ENCODE results near the gene KLK11.

Gene KLK11, protein sequence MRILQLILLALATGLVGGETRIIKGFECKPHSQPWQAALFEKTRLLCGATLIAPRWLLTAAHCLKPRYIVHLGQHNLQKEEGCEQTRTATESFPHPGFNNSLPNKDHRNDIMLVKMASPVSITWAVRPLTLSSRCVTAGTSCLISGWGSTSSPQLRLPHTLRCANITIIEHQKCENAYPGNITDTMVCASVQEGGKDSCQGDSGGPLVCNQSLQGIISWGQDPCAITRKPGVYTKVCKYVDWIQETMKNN

DNA sequence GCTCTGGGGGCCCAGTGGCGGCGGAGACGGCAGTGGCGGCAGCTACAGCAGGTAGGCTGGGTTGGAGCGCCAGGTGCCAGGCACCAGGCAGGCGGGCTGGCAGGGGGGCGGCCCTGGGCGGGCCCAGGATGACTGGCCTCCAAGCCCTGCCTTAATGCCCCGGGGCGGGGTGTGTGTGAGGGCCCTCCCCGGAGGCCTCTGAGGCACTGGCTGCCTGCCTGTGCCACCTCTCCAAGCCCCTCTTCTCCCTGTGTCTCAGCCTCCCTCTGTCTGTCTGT lies at the start of gene KLK11:
Gene KLK11, minus strand, starts transcription at position 63 of the 278 bp plus-strand sequence. CDS start 985 bp downstream, outside the sequence.
- H3K4me3 ChIP-seq (ENCODE audit: low read length), result no peak within 1 kb of the TSS
- TF ChIP-seq ZNF274 (IDR thresholded peaks at IDR 0.05; ENCODE audit: low read depth, low read length), result no peak

DNA sequence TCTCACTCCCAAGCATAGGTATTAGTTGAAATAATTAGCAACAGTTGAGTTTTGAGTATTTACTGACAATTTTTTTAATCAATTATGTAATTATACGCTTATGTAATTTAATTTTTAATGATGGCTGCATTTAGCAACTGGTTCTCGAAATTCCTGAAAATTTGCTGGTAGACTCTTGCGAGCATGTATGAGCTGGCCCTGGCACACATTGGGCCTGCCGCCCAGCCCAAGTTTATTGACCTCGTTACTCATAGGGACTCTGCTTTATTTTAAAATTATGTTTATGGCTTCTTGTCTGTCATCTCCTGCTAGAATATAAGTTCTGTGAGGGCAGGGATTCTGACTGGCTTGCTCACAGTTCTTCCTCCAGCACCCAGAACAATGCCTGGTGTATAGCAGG lies 49.6 kb upstream of the KLK11 start:
- no peak overlapping the region for H3K4me3 ChIP-seq (ENCODE audit: low read length)
- no peak for TF ChIP-seq ZNF274 (IDR thresholded peaks at IDR 0.05; ENCODE audit: low read depth, low read length)

DNA sequence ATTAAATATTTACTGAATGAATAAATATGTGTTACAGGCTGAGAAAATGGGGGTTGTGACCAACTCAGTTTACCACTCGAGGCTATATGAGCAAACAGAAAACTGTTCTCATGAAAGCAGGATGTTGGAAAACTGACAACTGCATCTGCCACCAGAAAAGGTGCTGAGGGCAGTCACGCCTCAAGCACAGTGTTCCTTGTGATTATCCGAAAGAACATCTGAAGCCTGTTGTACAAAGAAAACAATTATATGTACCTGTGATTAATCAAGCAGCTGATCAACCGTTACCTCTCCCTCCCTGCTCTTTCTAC lies 44.6 kb upstream of the KLK11 start:
- no peak overlapping the region for H3K4me3 ChIP-seq (ENCODE audit: low read length)
- no peak for TF ChIP-seq ZNF274 (IDR thresholded peaks at IDR 0.05; ENCODE audit: low read depth, low read length)

DNA sequence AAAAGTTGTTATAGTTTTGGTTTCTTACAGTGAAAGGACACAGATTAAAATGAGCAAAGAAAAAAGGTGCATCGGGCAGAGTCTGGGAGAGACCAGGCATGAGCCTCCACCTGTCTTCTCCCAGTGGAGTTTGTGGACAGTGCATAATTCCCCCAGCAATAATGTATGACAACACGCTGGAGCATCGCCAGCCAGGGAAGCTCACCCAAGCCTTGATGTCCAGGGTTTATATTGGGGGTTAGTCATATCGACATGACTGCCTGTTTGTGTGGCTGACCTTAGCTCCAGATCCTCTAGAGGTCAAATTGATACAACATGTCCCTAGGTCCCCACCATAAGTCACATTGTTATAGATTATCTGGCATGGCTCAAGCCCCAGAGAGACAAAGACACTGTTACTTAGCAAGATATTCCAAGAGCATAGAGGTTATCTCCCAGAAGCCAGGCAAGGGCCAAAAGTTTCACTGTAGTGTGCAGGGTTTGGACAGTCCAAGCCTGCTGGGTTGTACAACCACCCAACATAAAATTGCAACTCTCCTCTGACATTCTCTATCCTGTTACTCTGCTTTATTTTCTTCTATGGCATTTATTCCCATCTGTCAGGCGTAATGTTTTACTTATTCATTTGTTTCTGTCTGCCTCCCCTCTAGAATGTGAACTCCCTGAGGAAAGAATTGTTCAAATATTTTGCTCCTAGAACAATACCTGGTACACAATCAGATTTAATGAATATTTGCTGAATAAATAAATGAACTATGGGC lies 44.1 kb upstream of the KLK11 start:
- no peak for TF ChIP-seq ZNF274 (IDR thresholded peaks at IDR 0.05; ENCODE audit: low read depth, low read length)
- no peak overlapping the region for H3K4me3 ChIP-seq (ENCODE audit: low read length)

DNA sequence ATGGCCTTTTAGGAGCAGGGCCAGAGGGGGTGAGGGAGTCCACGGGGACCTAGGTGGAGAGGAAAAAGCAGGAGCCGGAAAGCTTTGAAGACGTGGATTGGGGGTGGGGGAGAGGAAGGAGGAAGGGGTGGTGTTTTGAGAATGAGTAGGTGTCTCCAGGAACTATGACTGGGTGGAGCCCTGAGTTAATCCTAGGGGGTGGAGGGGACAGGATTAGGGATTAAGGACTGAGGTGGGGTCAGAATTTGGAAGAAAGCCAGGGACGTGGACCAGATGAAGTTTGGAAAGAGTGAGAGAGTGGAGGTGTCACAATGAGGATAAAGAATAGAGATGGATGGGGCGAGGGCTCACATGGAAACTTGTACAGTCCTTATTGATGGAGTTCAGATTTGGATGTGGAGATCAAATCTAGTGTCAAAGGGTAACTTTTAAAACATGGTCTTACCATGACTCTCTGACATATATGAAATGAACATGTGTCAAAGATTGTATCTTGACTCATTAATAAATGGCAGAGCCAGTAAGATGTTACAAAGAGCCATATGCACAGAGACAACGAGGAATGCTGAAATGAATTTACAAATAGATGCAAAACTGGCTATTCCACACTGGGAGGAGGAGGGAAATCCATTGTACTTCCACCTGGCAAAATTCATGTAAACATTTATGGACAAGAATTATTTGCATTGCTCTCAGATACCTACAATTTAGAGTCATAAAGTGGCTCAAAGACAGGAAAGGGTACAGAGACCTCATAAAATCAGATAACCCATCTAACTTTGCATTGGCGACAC lies 40.2 kb upstream of the KLK11 start:
- TF ChIP-seq ZNF274 (IDR thresholded peaks at IDR 0.05; ENCODE audit: low read depth, low read length), result no peak
- H3K4me3 ChIP-seq (ENCODE audit: low read length), result no peak overlapping the region

DNA sequence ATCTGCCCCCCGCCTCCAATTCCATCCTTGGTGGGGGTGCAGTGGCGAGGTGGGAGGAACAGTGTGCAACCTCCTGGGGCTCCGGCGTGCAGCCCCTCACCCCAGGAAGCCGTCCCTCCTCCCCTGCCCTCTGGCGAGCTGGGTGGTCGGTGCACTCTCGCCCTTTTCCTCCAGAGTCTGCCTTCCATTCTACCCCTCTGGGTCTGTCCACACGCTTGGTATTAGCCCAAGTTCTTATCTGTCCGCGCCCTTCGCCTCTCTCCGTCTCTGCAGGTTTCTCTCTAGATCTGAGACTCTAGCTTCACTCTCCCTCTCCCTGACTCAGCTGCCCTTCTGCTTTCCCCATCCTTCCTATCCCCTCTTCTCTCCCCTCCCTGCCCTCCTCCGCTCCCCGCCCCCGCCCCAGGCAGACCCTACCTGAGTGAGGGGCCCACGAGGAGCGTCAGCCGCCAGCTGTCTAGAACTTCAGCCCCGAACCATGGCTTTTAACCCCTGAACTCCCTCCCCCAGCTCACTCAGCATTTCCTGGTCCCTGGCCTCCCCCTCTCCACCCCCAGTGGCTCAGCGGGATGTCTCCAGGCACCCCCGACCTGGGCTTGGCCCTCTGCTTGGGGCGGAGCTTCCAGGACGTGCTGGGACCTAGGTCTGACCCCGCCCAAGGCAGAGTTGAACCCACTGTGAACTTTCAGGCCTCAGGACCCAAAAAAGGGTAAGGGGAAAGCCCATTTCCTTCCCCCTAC lies 39.0 kb upstream of the KLK11 start:
- no peak for TF ChIP-seq ZNF274 (IDR thresholded peaks at IDR 0.05; ENCODE audit: low read depth, low read length)
- no peak overlapping the region for H3K4me3 ChIP-seq (ENCODE audit: low read length)

DNA sequence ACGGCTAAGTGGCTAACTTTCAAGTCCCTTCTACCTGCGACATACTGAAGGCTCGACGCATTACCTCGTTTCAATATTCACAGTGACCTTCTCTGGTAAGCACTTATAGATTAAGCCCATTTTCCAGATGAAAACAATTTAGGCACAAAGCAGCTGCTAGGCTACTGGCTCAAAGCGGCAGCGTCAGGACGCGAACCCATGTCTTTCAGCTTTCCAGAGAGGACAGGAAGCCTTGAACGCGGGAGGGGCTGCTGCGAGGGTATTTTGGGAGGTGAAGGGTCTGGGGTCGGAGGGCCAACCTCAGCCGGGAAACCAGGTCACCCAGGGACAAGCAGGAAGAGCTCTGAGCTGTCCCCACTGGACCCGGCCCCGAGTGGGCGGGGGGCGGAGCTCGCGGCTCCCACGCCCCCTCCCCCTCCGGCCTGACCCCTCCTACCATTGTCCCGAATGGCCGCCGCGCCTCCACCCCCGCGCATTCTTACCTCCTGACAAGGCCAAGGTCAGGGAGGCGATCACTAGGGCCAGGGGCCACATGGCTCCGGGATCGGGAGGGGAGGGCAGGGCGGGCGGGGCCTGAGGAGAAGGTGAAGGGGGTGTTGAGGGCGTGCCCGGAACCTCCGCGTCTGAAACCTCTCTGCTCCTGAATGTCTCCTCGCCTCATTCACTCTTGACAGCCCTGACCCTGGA lies 38.3 kb upstream of the KLK11 start, which contains the start of gene KLK13:
Gene KLK13, minus strand, starts transcription at position 559 of the 687 bp plus-strand sequence. Its CDS starts 25 bp downstream, at position 534.
- no peak within 1 kb of the TSS for H3K4me3 ChIP-seq (ENCODE audit: low read length)
- TF ChIP-seq ZNF274 (IDR thresholded peaks at IDR 0.05; ENCODE audit: low read depth, low read length), result no peak

DNA sequence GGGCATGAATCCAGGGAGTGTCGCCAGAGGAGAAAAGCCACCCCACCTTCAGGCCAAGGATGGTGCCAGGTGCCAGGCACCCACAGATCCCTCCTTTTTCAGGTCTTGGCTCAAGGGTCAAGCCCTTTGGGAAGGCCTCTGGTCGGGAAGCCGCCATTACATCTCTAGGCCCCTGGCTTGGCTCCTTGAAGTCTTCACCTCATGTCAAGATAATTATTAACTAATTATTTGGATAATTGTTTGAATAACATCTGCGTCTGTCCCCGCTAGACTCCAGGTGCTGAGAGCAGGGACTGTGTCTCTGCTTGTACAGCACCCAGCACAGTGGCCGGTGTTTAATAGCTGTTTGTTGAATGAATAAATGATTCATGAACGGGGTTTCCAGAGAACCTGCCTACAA lies 37.2 kb upstream of the KLK11 start:
- no peak for TF ChIP-seq ZNF274 (IDR thresholded peaks at IDR 0.05; ENCODE audit: low read depth, low read length)

DNA sequence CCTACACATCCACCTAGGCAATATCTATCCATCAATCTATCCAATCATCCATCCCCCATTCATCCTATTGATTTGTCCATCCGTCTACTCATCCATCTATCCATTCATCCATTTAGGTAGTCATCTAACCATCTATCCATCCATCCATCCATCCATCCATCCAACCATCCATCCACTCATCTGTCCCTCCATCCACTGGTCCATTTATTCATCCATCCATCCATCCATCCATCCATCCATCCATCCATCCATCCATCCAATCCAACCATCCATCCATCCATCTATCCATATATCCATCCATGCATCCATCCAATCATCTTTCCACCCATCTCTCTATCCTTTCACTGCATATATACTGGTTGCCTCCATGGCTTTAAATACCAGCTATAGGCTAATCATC lies 34.6 kb upstream of the KLK11 start:
- no peak overlapping the region for H3K4me3 ChIP-seq (ENCODE audit: low read length)
- TF ChIP-seq ZNF274 (IDR thresholded peaks at IDR 0.05; ENCODE audit: low read depth, low read length), result no peak

More for the DNA sequence above, 37.2 kb upstream of the KLK11 start:
- no peak overlapping the region for H3K4me3 ChIP-seq (ENCODE audit: low read length)

DNA sequence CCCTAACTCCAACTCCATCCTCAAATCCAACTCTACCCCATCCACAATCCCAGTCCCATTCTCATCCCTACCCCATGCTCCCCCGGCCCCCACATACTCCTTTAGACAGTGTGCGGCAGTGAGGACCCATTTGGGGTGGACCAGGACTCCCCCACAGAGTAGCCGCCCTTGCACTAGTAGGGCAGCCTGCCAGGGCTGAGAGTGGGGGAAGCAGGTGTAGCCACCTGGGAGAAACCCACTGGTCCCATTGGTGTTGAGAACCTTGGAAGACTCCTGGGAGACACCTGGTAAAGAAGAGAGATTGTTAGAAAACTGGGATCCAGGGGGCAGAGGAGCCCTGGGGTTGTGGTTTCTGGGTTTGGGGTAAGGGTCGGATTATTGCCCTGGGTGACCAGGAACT lies 33.9 kb upstream of the KLK11 start:
- no peak overlapping the region for H3K4me3 ChIP-seq (ENCODE audit: low read length)
- no peak for TF ChIP-seq ZNF274 (IDR thresholded peaks at IDR 0.05; ENCODE audit: low read depth, low read length)

DNA sequence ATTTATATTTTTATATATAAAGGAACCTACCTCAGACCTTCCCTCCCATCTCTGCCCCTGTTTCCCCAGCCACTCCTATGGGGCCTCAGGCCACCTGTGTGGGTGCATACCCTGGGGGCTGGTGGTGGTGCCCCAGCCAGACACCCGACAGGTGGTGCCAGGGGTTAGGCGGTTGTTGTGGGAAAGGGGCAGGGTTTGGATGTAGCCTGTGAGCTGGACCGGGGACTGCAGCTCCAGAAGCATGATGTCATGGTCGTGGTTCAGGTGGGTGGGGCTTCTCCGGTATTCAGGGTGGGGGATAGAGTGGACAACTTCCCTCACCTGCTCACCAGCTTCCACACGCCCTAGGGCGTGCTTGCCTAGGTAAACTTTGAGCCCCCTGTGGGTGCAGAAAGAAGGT lies 33.3 kb upstream of the KLK11 start:
- H3K4me3 ChIP-seq (ENCODE audit: low read length), result no peak overlapping the region
- no peak for TF ChIP-seq ZNF274 (IDR thresholded peaks at IDR 0.05; ENCODE audit: low read depth, low read length)

DNA sequence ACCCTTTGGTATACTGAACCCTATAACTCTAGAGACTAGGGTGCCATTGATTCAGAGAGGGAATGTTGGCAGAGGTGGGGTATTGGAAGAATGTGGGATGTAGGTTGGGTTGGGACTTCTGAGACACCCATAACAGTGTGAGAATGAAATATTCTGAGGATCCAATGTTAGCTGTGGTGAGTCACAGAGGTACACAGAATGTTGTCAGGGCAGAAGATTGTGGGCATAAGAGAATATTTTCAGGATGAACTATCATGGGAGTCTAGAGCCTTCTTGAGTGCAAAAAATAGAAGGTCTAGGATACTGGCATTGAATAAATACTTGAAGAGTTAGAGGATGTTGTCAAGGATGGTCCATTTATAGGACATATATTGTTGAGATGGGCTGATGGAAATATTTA lies 29.4 kb upstream of the KLK11 start:
- H3K4me3 ChIP-seq (ENCODE audit: low read length), result no peak overlapping the region
- no peak for TF ChIP-seq ZNF274 (IDR thresholded peaks at IDR 0.05; ENCODE audit: low read depth, low read length)

DNA sequence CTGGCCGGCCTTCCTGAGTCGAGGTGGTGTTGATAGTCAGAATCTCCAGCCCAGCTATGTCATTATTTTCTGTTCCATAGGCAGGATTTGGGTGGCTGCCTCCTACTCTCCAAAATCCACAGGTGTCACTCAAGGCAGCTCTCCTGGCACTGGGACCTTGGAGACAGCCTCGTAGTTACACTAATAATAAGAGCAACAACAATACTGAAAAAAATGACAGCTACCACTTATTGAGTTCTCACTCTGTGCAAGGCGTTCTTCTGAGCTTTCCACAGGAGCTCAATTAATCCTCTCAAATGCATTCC lies 20.6 kb upstream of the KLK11 start:
- no peak for TF ChIP-seq ZNF274 (IDR thresholded peaks at IDR 0.05; ENCODE audit: low read depth, low read length)
- no peak overlapping the region for H3K4me3 ChIP-seq (ENCODE audit: low read length)

DNA sequence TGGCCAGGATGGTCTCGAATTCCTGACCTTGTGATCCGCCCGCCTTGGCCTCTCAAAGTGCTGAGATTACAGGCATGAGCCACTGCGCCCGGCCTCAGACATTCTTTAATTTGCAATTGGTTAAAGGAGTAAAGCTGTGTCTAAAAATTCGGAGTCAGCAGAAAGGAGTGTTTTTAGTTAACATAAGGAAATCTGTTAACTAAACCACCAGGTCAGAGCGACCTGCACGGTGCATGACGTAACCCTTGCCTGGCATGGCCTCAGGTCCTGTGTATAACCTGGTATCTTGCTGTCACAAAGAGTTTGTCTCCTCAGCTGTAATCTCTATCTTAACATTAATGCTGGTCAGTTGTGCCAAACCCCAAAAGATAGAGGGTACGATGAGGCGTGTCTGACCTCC lies 17.9 kb upstream of the KLK11 start:
- H3K4me3 ChIP-seq (ENCODE audit: low read length), result no peak overlapping the region
- no peak for TF ChIP-seq ZNF274 (IDR thresholded peaks at IDR 0.05; ENCODE audit: low read depth, low read length)

Measured in GM08714 (cell line).